GM19351 (cell line): ENCODE data around the gene SLX1A.
"Not testable (repeated sequence)": the region's sequence is repeated elsewhere in the genome, so short reads cannot be mapped to it uniquely, and the experiment has no call there.

Experiments used
- ATAC-seq: cut with Tn5 transposase; IDR thresholded peaks from one replicate; pipeline ENCODE4 v1.9.1; 2021; ENCODE audit warnings: mild to moderate bottlenecking, moderate library complexity; ENCODE audit not compliant: unreplicated experiment

Gene SLX1A

GRCh38 chr16:30193615-30194014 lies at the start of gene SLX1A, which contains the start of gene BOLA2B:
SLX1A (plus strand) TSS chr16:30193875; CDS start chr16:30194085, 210 bp downstream.
BOLA2B (minus strand) TSS chr16:30193666; CDS start chr16:30193595, 71 bp downstream.
- peak; percentile 85 for ATAC-seq

GRCh38 chr16:30144017-30144416 lies 49.7 kb upstream of the SLX1A start:
- ATAC-seq: no peak

- no peak for ATAC-seq
Observed at GRCh38 chr16:30144917-30145316, 48.8 kb upstream of the SLX1A start.

GRCh38 chr16:30145657-30146056 lies 48.0 kb upstream of the SLX1A start:
- no peak for ATAC-seq

GRCh38 chr16:30147843-30148510 lies 45.7 kb upstream of the SLX1A start:
- no peak for ATAC-seq

GRCh38 chr16:30149250-30149930 lies 44.3 kb upstream of the SLX1A start:
- no peak for ATAC-seq

GRCh38 chr16:30151091-30151490 lies 42.6 kb upstream of the SLX1A start:
- no peak for ATAC-seq

GRCh38 chr16:30152517-30152916 lies 41.2 kb upstream of the SLX1A start:
- no peak for ATAC-seq

- ATAC-seq: no peak
Observed at GRCh38 chr16:30155188-30155587, 38.5 kb upstream of the SLX1A start.

- ATAC-seq: no peak
Observed at GRCh38 chr16:30157214-30157613, 36.5 kb upstream of the SLX1A start.

GRCh38 chr16:30163538-30163937 lies 30.1 kb upstream of the SLX1A start:
- no peak for ATAC-seq

GRCh38 chr16:30166202-30166902 lies 27.3 kb upstream of the SLX1A start:
- ATAC-seq: peak; percentile 58

GRCh38 chr16:30168746-30169145 lies 24.9 kb upstream of the SLX1A start:
- ATAC-seq: not testable (repeated sequence)

- not testable (repeated sequence) for ATAC-seq
Observed at GRCh38 chr16:30169416-30169815, 24.3 kb upstream of the SLX1A start.

- not testable (repeated sequence) for ATAC-seq
Observed at GRCh38 chr16:30170145-30170544, 23.5 kb upstream of the SLX1A start.

- ATAC-seq: no peak
Observed at GRCh38 chr16:30173054-30173453, 20.6 kb upstream of the SLX1A start.

- not testable (repeated sequence) for ATAC-seq
Observed at GRCh38 chr16:30176876-30177275, 16.8 kb upstream of the SLX1A start.

GRCh38 chr16:30179195-30179594 lies 14.5 kb upstream of the SLX1A start:
- ATAC-seq: no peak

GRCh38 chr16:30179931-30180330 lies 13.7 kb upstream of the SLX1A start:
- ATAC-seq: no peak

GRCh38 chr16:30180741-30181140 lies 12.9 kb upstream of the SLX1A start:
- ATAC-seq: no peak

- ATAC-seq: peak; percentile 50
Observed at GRCh38 chr16:30183233-30184095, 10.2 kb upstream of the SLX1A start, which contains the start of gene CORO1A. CORO1A (plus strand) TSS chr16:30183602; CDS start chr16:30185210, 1,608 bp downstream.
